Measurements from ENCODE around the gene CST11.

DNA sequence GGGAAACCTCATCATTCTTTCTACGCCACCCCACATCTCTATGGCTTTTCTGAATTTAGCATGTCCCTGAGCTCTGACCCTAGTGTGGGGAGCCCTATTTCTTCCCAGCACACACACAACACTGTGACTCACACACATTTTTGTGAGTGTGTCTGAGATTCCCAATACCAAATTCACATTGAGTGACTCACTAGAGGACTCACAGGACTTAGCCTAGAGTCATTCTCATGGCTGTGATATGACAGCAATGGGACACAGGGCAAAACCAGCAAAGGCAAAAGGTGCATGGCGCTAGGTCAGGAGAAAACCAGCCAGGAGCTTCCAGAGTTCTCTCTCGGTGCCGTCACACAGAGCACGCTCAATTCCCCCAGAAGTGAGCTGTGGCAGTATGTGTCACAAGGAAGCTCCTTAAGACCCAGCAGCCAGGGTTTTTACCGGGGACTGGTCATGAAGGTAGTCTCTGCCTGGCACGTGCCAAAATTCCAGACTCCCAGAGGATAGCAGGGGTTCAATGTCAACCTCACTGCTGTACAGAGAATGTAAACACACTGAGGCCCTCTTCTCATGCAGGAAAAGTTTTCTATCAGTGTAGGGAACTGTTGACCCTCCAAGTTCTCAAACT is 7.0 kb downstream of the CST11 start:
- TF ChIP-seq RAD21 (IDR thresholded peaks at IDR 0.05; ENCODE audit: low read depth) (no peak), NFIC (IDR thresholded peaks at IDR 0.05) (no peak), YY1 (IDR thresholded peaks at IDR 0.05; ENCODE audit: low read depth) (no peak)
